Activated CD4-positive, alpha-beta T cell treated with anti-CD3 and anti-CD28 coated beads, Interleukin-10, Interleukin-2, amounts not matched to agents 100 ng/mL and 50 ng/mL, durations not matched to agents 16 hours and 8 hours (primary cell): Measurements from ENCODE around the gene CABLES2.

Source experiments
- DNase-seq: peaks from one replicate; pipeline ENCODE4 v3.0.0-alpha.2; 2020

CABLES2 gene

GRCh38 chr20:62357681-62358080 lies 49.4 kb downstream of the CABLES2 start:
- DNase-seq, result no peak

GRCh38 chr20:62357187-62357667 lies 49.9 kb downstream of the CABLES2 start:
- no peak for DNase-seq

GRCh38 chr20:62356589-62357186 lies 50.4 kb downstream of the CABLES2 start:
- DNase-seq, result no peak

GRCh38 chr20:62355878-62356588 lies 51.1 kb downstream of the CABLES2 start:
- DNase-seq, result no peak

GRCh38 chr20:62355516-62355877 lies 51.6 kb downstream of the CABLES2 start:
- no peak for DNase-seq

GRCh38 chr20:62354811-62355341 lies 52.2 kb downstream of the CABLES2 start:
- DNase-seq, result no peak

GRCh38 chr20:62354031-62354808 lies 52.9 kb downstream of the CABLES2 start:
- no peak for DNase-seq

GRCh38 chr20:62353289-62354030 lies 53.6 kb downstream of the CABLES2 start:
- DNase-seq, result no peak

- no peak for DNase-seq
Observed at GRCh38 chr20:62352402-62353288, 54.4 kb downstream of the CABLES2 start.

GRCh38 chr20:62351469-62352401 lies 55.4 kb downstream of the CABLES2 start:
- no peak for DNase-seq

- DNase-seq, result no peak
Observed at GRCh38 chr20:62350629-62351422, 56.3 kb downstream of the CABLES2 start.

- no peak for DNase-seq
Observed at GRCh38 chr20:62350098-62350628, 56.9 kb downstream of the CABLES2 start.

GRCh38 chr20:62349556-62350097 lies 57.5 kb downstream of the CABLES2 start:
- DNase-seq, result no peak

GRCh38 chr20:62348604-62349003 lies 58.5 kb downstream of the CABLES2 start:
- no peak for DNase-seq

- DNase-seq, result no peak
Observed at GRCh38 chr20:62347445-62347844, 59.6 kb downstream of the CABLES2 start.

GRCh38 chr20:62347151-62347404 lies 60.0 kb downstream of the CABLES2 start:
- DNase-seq, result no peak

- no peak for DNase-seq
Observed at GRCh38 chr20:62346398-62347150, 60.5 kb downstream of the CABLES2 start.

- no peak for DNase-seq
Observed at GRCh38 chr20:62345681-62346370, 61.3 kb downstream of the CABLES2 start.
